GM18907 (cell line): ENCODE results near the gene CHN2.

Experiments used
- ATAC-seq: cut with Tn5 transposase; IDR thresholded peaks from one replicate; pipeline ENCODE4 v1.9.1; 2021; ENCODE audit warnings: mild to moderate bottlenecking, moderate library complexity; ENCODE audit not compliant: unreplicated experiment

CHN2 gene

DNA sequence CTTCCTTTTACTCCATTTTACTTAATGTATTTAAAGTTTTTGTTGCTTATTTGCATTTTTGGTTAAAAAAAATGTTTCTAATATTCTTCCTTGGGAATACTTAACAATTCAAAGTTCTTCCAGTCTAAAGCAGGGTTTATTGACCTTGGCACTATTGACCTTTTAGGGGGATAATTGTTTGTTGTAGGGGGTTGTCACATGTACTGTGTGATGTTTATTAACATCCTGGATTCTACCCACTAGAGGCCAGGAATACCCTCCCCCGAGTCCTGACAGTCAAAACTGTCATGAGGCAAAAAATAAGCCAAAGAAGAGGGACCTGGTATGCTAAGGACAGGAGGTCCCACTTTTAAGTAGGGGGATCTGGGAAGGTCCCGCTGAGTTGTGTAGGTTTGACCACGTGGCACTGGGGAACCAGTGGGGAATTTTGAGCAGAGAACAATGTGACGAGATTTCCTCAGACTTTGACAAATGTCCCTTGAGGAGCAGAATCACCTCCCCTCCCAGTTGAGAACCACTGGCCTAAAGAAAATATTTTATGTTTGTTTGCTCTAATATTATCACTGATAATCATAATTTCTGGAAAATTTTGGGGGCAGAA, 190.7 kb downstream of the CHN2 start:
- no peak for ATAC-seq

DNA sequence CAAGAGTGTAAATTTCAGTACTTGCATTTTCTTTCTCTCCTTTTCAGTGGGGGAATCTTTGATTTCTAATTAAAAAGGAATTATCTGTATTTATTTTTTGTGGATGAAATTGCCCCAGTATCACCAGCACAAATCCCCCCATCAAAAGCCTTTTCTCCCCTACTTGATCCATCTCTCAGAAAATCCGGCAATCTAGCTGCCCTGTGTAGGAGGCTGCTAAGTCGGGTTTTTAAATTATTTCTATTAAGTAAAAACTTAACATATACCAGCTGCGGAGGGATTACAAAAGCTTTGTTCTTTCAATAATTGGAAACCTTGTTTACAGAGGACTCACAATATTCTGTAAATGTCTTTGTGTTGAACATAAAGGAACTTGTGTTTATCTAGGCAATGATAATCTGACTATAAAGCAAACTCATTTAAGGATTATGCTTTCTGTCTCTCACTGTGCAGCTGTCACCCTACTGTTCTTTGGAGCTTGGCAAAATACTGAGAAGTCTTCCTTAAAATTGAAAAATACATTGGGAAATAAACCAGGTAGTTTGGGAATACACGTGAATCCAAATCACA, 191.7 kb downstream of the CHN2 start:
- ATAC-seq, result no peak

DNA sequence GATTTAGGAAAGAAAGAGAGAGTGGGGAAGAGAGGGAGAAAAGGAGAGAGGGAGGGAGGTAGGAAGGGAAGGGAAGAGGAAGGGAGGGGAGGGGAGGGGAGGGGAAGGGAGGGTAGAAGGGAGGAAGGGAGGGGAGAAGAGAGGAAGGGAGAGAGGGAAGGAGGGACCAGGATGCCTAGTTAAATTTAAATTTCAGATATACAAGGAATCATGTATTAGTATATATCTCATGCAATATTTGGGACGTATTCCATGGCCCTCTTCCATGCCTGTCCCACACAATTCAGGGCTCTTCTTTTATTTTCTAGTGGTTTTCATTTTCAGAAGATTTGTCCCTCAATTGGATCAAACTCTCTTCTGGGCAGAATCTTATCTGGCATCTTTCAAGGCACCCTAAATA, 196.7 kb downstream of the CHN2 start:
- ATAC-seq, result no peak

DNA sequence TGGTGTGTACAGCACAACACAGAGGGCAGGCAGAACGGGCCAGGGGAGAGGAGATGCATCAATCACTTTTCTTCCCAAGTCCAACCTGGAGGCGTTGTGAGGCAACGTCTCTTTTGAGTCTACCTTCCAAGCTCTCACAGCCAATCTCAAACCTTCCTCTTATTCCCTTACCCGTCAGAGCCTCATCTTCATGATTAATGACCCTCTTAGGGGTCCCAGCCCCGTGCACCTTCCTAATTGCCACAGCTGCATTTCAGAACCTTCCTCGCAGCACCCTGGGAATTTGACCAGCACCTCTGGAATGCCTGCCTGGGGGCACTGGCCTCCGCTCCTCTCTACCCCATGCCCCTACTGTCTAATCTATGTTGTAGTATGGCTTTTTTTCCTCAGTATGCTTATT, 199.7 kb downstream of the CHN2 start:
- ATAC-seq, result no peak

DNA sequence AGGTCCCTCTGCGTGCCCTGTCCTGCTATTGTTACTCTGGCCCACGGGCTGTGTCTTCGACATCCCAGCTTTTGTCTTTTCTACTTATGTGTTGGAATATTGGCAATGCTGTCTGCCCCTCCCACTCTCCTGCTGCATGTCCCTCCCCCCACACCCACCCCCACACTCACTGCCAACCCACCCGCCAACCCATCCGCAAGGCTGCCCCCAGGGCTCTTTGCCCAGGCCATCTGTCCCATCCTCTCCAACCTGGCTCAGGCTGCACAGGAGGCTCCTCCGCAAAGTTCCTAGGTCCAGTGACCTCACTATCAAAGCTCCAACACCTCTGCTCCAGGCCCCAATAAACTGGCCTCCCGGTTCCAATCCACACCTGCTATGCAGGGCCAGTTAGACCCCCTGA, 202.0 kb downstream of the CHN2 start:
- ATAC-seq, result no peak

DNA sequence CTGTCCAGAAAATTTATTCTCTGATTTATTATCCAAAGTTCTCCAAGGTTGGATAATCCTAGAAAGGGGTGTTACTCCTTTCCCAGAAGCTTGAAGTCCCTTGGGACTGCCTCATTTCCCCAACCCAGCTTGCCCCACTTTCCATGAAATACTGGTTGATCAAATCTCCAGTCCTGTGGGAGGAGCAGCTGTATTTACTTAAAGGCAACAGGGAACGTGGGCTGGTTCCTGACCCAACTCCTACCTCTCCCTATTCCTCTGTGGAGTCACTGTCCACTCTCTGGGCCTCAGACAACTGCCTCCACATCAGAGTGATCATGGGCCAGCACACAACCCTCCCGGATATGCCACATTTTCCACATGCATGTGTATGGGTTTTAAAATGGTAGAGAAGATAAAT, 202.8 kb downstream of the CHN2 start:
- ATAC-seq, result no peak

DNA sequence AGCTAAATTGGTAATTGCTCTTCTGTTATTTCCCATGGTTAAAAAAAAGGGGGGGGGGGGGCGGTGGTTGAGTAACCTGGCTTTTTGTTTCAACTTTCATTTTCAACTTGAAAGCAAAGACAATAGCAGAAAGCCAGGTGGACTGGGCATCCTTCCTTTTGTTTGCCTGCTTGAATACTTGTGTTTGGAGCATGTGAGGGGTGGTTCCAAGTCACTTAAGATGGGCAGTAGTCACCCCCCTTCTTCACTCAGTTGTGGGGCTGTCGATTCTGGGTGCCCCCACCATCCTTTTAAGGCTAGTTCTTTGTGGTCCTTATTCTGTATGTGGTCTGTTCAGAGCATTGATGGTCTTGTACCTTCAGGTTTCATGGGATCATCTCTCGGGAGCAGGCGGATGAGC, 203.4 kb downstream of the CHN2 start:
- no peak for ATAC-seq

DNA sequence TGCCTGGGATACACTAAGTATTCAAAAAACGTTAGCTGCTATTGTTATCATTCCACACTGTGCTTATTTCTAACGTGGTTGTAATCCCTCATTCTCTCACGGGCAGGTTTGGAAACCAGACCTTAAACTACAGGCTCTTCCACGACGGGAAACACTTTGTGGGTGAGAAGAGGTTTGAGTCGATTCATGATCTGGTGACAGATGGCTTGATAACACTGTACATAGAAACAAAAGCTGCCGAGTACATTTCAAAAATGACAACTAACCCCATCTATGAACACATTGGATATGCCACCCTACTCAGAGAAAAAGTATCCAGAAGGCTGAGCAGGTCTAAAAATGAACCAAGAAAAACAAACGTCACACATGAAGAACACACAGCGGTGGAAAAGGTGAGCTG, 205.9 kb downstream of the CHN2 start:
- ATAC-seq, result no peak

DNA sequence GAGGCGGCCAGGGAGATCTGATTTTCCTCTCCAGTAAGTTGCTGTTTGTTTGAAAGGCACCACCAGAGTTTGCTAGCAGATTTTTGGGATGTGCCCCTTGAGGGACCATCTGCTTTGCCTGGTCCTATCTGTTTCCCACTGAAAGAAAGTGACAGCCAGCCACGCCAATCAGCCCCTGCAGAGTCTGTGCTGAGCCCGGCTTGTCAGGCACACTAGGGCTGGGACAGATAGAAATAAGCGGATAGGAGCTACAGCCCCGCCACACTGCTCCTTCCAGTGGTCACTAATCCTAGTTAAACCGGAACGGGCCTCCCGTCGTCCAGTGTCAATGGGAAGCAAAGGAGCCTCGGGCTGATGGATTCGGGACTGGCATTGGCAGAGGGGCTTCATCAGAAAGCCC, 207.2 kb downstream of the CHN2 start:
- ATAC-seq, result no peak

DNA sequence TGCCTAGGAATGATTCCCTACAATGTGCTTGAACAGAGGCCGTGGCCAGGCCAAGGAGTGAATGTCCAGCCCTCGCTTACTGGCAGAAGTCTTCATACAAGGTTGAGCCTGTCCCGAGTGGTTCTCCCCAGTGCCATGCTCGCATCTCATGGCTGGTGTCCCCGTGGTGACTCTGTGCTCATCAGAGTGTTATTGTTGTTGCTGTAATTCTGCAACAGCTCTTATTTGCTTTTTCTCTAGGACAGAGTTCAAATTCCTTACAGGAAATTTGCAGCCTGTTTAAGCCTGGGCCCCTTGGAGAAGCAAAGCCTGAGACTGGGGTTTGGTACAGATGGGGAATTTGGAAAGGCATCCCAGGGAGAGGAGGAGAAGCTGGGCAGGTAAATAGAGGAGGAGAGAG, 211.3 kb downstream of the CHN2 start:
- no peak for ATAC-seq

DNA sequence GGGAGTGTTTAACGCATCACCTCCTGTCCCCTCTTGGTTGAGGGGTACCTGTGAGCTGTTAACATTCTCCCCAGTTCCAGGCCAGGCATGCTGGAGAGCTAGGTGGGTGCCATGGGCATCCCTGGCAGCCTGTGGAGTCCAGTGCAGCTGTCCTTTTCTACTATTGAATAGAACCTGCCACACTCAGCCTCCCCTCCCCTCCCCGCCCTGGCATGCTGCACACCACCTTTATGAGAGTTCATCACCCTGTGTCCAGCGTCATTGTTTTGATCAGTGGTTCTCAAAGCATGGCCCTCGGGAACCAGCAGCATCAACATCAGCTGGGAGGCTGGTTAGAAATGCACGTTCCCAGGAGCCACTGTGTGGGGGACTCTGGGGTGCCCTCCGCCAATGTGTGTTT, 211.8 kb downstream of the CHN2 start:
- ATAC-seq, result no peak

DNA sequence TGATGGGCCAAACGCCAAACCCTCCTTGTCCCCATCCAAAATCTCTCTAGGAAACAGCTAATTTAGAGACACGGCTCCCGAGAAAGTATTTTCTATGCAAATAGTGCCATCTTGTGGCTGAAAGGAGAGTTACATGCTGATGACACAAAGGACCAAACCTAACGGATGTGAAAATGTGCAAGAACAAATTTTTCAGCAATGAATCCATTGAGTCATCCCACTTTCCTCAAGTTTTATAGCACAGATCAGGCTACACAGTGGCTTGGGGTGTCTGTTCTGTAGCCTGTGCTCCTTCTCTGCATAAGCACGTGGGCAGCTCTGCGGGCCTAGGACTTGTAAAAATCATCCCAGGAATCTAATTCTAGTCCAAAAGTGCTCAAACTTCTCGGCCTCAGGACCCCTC, 214.3 kb downstream of the CHN2 start:
- ATAC-seq, result no peak

DNA sequence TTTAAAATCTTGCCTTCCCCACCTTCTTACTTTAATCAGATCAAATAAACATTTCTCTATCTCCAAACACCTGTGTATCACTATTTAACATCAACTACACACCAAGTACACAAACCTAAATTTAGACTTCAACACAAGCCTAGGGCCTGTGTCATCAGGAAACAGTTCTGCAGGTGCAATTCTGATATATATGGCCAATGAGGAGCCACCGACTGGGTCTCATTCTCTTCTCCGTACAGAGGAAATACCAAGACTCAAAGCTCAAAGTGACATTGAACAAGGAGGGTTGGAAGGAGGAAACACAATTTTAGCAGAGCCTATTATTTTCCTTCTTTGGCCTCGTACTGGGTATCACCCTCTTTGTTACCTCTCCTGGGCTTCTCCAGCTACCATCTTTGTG, 216.4 kb downstream of the CHN2 start:
- no peak for ATAC-seq

DNA sequence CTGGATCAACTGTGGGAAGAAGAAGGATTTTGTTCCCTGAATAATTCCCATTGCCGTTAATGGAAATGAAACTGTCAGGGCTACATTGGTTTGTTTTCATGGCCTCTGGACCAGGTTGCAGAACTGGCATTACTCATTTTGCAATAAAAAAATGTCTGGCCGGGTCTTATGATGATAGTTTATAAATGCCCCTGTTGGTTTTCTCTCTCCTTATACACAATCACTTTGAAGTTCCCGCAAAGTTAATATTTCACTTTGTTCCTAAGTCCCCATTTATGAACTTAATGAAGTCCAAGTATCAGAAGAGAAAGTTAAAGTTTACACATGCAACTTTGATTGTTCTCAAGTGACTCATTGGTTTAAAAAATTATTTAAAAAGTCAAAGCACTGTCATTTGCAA, 218.3 kb downstream of the CHN2 start:
- ATAC-seq, result no peak

DNA sequence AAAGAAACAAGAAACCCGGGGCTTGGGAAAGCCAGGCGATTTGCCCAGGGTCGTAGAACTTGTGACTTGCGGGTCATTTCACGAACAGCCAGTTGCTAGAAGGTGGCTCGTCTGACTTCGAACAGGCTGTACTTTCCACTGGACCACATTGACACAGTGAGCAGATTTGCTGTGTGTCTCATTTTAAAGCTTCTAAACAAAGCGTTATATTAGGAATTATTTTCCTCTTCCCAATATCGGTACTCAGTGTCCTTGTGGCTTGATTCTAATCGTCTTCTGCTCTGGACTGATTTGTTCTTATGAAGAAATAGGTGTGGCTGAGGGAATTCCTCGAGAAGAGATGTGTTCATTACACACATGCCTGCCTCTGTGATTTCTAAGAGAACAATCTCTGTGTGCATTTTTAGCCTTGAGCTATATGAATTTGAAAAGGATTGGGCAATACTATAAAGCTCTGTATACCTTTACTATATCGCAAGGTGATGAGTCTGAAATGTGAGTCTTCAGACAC, 219.1 kb downstream of the CHN2 start:
- no peak for ATAC-seq

DNA sequence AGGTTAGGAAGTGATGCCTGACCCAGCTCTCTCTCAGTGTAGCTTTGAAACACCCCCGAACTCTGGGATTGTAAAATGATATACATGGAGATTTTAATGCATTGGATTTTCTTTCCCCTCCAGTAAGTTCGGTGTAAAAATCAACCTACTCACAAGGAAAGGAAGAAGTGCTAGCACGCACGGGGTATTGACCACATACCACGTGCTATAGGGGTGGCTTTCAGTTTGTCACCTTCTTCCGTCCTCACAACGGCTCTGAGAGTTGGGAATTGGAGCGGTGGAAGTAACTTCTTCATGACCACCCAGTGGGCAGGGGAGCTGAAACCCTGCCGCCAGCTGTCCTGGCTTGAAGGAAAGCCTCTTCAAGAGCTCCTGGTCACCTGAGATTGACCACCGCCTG, 219.6 kb downstream of the CHN2 start:
- no peak for ATAC-seq

DNA sequence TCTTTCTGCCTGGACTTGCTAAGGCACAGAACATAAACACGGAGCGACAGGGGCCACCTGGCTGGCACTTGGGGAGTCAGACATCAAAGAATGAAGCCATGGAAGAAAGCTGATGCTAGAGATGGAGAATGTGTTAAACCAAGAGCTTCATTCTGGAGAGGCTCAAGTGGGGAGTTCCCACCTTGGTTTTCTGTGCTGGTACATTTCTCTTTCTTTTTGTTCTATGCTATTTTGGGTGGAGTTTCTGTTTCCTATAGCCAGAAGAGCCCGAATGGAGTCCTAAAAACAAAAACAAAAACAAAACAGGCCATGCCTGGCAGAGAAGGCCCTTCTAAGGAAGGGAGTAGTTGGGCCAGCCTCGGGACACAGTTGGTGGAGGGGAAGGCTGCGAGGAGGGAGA, 220.6 kb downstream of the CHN2 start:
- no peak for ATAC-seq

DNA sequence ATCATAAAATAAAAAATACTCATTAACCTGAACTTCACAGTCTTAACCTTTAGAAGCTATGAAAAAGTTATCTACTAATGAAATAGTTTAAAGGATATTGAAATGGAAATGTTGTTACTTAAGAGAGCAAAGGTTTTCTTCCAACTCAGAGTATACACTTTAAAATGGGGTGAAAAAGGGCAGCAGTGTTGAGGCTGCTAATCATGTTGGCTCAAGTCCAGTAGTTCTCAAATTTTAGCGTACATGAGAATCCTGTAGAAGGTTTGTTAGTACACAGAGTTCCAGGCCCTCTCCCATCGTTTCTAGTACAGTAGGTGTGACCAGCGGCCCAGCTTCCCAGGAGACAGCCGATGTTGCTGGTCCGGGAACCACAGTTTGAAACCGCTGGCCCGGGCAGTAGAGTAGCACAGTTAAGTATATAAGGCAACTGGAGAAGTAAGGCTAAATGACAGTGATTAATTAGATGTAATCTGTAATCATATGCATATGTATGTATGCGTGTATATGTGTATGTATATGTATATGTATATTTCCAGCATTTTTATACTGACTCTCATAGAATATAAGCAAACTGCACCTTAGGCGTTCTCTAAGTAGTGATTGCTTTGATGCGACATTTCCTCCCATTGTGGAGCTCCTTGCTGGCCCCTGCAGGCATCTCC, 221.8 kb downstream of the CHN2 start:
- no peak for ATAC-seq

DNA sequence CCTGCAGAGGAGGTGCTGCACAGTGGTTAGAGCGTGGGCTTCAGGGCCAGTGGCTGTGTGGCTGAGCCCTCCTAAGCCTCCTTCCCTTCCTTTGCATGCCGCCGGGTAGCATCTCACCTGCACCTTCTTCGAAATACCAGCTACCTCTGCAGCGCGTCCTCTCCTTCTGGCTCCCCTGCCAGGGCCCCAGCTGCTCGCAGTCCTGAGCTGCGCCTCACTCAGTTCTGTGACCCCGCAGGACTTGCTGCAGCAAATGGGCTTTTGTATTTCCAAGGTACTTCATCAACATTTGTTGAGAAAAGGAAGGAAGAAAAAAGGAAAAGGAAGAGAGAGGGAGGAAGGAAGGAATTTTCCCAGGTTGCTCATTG, 222.3 kb downstream of the CHN2 start:
- ATAC-seq, result no peak

DNA sequence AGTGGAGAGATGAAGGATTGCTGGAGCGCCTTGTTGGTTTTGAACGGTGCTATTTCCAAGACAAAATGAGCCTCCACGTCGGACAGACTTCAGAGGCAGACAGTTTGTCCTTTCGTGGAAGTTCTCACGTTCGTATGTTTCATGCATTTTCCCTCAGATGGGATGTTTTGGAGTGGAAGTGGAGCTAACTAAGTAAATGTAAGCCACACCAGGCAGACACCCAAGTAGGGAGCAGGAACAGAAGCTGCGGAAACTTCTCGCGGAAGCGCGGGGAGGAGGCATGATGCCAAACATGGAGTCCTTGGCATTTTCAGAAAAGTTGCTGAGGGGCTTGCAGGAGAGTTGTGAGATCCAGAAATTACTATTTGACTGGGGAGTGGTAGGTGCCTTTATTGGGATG, 223.5 kb downstream of the CHN2 start:
- ATAC-seq, result no peak

DNA sequence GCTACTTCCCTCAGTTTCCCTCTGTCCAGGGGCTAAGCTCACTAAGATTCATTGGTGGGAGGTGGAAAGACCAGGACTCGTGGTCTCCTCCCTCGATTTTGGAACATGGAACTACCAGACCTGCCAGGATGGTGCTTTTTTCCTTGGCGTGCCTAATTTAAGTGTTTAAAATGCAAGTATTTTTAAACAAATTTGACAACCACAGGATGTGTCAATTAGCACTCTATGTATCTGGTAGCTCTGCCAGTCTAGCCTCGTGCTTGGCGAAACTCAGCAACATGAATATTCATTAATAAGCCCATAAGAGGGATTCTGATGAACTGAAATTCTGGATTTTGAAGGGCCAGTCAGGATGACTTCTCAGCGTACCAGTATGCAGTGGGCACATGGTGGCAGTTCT, 224.1 kb downstream of the CHN2 start:
- ATAC-seq, result no peak

DNA sequence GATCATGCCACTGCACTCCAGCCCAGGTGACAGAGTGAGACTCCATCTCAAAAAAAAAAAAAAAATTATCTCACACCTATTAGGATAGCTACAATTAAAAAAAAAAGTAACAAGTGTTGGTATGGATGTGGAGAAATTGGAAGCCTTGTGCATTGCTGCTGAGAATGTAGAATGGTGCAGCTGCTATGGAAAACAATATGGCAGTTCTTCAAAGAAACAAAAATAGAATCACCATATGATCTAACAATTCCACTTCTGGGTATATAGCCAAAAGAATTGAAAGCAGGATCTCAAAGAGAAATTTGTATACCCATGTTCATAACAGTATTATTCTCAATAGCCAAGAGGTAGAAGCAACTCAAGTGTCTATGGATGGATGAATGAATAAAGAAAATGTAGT, 225.4 kb downstream of the CHN2 start:
- no peak for ATAC-seq
